IPS DF 6.9 (cell line): ENCODE measurements around the gene FLNB.

Experiments
- DNase-seq: peaks from one replicate; pipeline ENCODE4 v3.0.0-alpha.2; 2013; ENCODE audit warnings: low read depth, low spot score
- H3K27ac ChIP-seq: one replicate; pipeline ENCODE4 v1.5.1; 2013; ENCODE audit warnings: low read length, control low read depth
- H3K27me3 ChIP-seq: 2 replicates; pipeline ENCODE4 v1.6.1; 2013; ENCODE audit warnings: mild to moderate bottlenecking, low read length; ENCODE audit not compliant: control insufficient read depth, insufficient read depth
- H3K36me3 ChIP-seq: 2 replicates; pipeline ENCODE4 v1.6.1; 2013; ENCODE audit warnings: low read length; ENCODE audit not compliant: control insufficient read depth, insufficient read depth
- H3K4me1 ChIP-seq: 2 replicates; pipeline ENCODE4 v1.6.1; 2013; ENCODE audit warnings: low read length; ENCODE audit not compliant: control insufficient read depth, insufficient read depth
- H3K4me3 ChIP-seq: 2 replicates; pipeline ENCODE4 v1.5.1; 2013; ENCODE audit warnings: mild to moderate bottlenecking, low read length
- H3K9me3 ChIP-seq: 2 replicates; pipeline ENCODE4 v1.6.1; 2013; ENCODE audit warnings: low read length, inconsistent platforms; ENCODE audit not compliant: control insufficient read depth, insufficient read depth
- WGBS: extraction: QIAGEN DNeasy Blood & Tissue Kit; methylation state at CpG from one replicate; pipeline ENCODE4 v1.1.7; 2013; ENCODE audit warnings: mixed read lengths, missing lambda C conversion rate; ENCODE audit not compliant: insufficient read length, insufficient coverage; 5-methylcytosine and 5-hydroxymethylcytosine counted together

Gene FLNB

GRCh38 chr3:57999417-58000115 is 8.7 kb upstream of the FLNB start:
- Histone ChIP-seq H3K4me3 (no peak overlapping the region), H3K27ac (no peak overlapping the region), H3K9me3 (no peaks in the 10 kb centered on the region), H3K27me3 (no peaks in the 10 kb centered on the region), H3K4me1 (no peaks in the 10 kb centered on the region), H3K36me3 (no peaks in the 10 kb centered on the region)
- no peak for DNase-seq
- WGBS, result no CpG with 5 or more reads among the region's 11 CpGs

GRCh38 chr3:58000306-58001085 is 7.7 kb upstream of the FLNB start:
- Histone ChIP-seq H3K27me3 (no peaks in the 10 kb centered on the region), H3K36me3 (no peaks in the 10 kb centered on the region), H3K9me3 (no peaks in the 10 kb centered on the region), H3K27ac (no peak overlapping the region), H3K4me3 (no peak overlapping the region), H3K4me1 (no peaks in the 10 kb centered on the region)
- no peak for DNase-seq
- WGBS, result no CpG with 5 or more reads among the region's 7 CpGs

GRCh38 chr3:58001086-58001467 is 7.1 kb upstream of the FLNB start:
- no peak for DNase-seq
- Histone ChIP-seq H3K36me3 (no peaks in the 10 kb centered on the region), H3K4me1 (no peaks in the 10 kb centered on the region), H3K27me3 (no peaks in the 10 kb centered on the region), H3K4me3 (no peak overlapping the region), H3K27ac (no peak overlapping the region), H3K9me3 (no peaks in the 10 kb centered on the region)
- WGBS, result no CpG with 5 or more reads among the region's 3 CpGs

- Histone ChIP-seq H3K4me1 (no peaks in the 10 kb centered on the region), H3K9me3 (no peaks in the 10 kb centered on the region), H3K27ac (no peak overlapping the region), H3K4me3 (no peak overlapping the region), H3K36me3 (no peaks in the 10 kb centered on the region), H3K27me3 (no peaks in the 10 kb centered on the region)
- whole genome bisulfite sequencing, result no CpG with 5 or more reads among the region's 7 CpGs
- no peak for DNase-seq
Measured at GRCh38 chr3:58001979-58002378, 6.2 kb upstream of the FLNB start.

- Histone ChIP-seq H3K27me3 (no peaks in the 10 kb centered on the region), H3K9me3 (no peaks in the 10 kb centered on the region), H3K4me3 (no peak overlapping the region), H3K27ac (no peak overlapping the region), H3K36me3 (no peaks in the 10 kb centered on the region), H3K4me1 (no peaks in the 10 kb centered on the region)
- no CpG with 5 or more reads among the region's 5 CpGs for WGBS
- DNase-seq, result no peak
Measured at GRCh38 chr3:58003093-58003492, 5.1 kb upstream of the FLNB start.

GRCh38 chr3:58004973-58005372 is 3.2 kb upstream of the FLNB start:
- Histone ChIP-seq H3K4me1 (peaks cover 2% of the 10 kb centered on the region; the same call in 1 of the 2 replicates), H3K27me3 (no peaks in the 10 kb centered on the region), H3K4me3 (no peak overlapping the region), H3K36me3 (no peaks in the 10 kb centered on the region), H3K9me3 (no peaks in the 10 kb centered on the region), H3K27ac (no peak overlapping the region)
- no CpG with 5 or more reads among the region's 6 CpGs for WGBS
- no peak for DNase-seq

DNA sequence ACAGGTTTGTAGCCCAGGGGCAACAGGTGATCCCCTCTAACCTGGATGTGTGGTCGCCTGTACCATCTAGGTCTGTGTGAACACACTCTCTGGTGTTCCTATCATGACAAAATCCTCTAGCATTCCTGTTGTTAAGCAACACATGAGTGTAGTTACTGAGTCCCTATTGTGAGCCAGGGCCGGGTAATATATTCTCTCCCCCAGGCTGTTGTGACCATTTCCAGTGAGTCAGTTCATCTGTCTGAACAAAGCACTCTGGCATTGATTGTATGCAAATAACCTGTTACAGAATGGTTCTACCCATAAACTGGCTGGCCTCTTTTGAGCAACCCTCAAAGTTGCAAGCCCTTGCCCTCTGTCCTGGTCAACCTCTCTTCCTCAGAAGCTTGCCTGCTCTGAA is 2.6 kb upstream of the FLNB start:
- Histone ChIP-seq H3K36me3 (no peaks in the 10 kb centered on the region), H3K4me3 (no peak overlapping the region), H3K4me1 (peaks cover 3% of the 10 kb centered on the region; the same call in 1 of the 2 replicates), H3K9me3 (no peaks in the 10 kb centered on the region), H3K27me3 (no peaks in the 10 kb centered on the region), H3K27ac (no peak overlapping the region)
- DNase-seq, result no peak
- no CpG with 5 or more reads among the region's 2 CpGs for WGBS

GRCh38 chr3:58006661-58007060 is 1.6 kb upstream of the FLNB start:
- peaks cover 3% of the 10 kb centered on the region; the same call in 1 of the 2 replicates for H3K4me1 ChIP-seq
- H3K9me3 ChIP-seq, result no peaks in the 10 kb centered on the region
- H3K27ac ChIP-seq, result no peak overlapping the region
- WGBS, result no CpG with 5 or more reads among the region's 6 CpGs
- DNase-seq, result no peak
- H3K4me3 ChIP-seq, result no peak overlapping the region
- H3K27me3 ChIP-seq, result no peaks in the 10 kb centered on the region
- H3K36me3 ChIP-seq, result no peaks in the 10 kb centered on the region

DNA sequence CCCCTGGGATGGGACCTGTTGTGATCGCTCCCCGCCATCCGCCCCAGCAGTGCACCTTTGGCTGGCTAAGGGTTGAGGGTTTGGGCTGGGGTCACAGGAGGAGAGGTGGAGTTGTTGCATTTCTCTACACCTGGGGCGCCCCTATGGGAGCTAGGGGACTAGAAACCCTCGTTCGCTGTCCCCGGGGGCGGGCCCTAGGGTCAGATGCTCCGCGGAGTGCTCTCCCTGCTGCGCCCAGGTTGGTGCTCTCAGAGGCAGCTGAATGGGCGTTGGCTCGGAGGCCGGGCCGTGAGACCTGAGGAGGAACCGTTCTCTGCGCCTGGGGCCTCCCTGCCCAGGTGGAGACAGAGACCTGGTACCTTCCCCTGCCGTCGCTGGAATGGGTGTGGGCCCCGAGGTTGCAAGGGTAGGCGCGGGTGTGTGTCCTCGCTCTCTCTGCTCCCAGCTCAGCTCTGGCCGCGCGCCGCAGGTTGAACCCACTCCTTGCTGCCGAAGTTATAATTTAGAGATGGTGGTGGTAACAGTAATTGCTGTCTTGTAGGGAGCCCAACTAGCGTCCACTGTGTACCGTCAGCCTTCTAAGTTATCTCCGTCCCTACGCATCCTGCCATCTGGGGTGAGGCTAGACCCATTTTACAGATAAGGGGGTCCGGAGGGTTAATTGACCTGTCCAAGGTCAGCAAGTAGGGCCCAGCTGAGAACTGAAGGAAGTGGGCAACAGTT is 965 bp downstream of the FLNB start:
- Histone ChIP-seq H3K9me3 (no peaks in the 10 kb centered on the region), H3K4me1 (peaks cover 4% of the 10 kb centered on the region; the same call in 1 of the 2 replicates), H3K27me3 (no peaks in the 10 kb centered on the region), H3K27ac (no peak overlapping the region), H3K4me3 (peak overlapping the region; percentile 69), H3K36me3 (no peaks in the 10 kb centered on the region)
- no peak for DNase-seq
- WGBS, result no CpG with 5 or more reads among the region's 33 CpGs

- Histone ChIP-seq H3K4me3 (peak overlapping the region; percentile 69; the same call in 1 of the 2 replicates), H3K27me3 (no peaks in the 10 kb centered on the region), H3K27ac (no peak overlapping the region), H3K9me3 (no peaks in the 10 kb centered on the region), H3K36me3 (no peaks in the 10 kb centered on the region), H3K4me1 (peaks cover 6% of the 10 kb centered on the region; the same call in 1 of the 2 replicates)
- DNase-seq, result no peak
- WGBS, result no CpG with 5 or more reads among the region's 6 CpGs
Measured at GRCh38 chr3:58009749-58010535, 1.7 kb downstream of the FLNB start.
